H9 (cell line): Measurements from ENCODE around the gene AMIGO3. TPM values are rescaled to one million over a fixed set of nuclear protein-coding genes. Genes with fewer than 3 reads are reported as not detected.

Experiments used
- DNase-seq: peaks from one replicate; pipeline ENCODE4 v3.0.0-alpha.2; 2017
- H2AFZ ChIP-seq: one replicate; pipeline ENCODE4 v1.6.1; 2013; ENCODE audit warnings: mild to moderate bottlenecking, low read length, control low read depth, moderate library complexity
- H2AK5ac ChIP-seq: 2 replicates; pipeline ENCODE4 v1.6.1; 2013; ENCODE audit warnings: low read length, control low read depth, mixed read lengths; ENCODE audit not compliant: insufficient read length
- H2BK120ac ChIP-seq: one replicate; pipeline ENCODE4 v1.6.1; 2013; ENCODE audit warnings: low read depth, mild to moderate bottlenecking, low read length, control low read depth, inconsistent platforms; ENCODE audit not compliant: poor library complexity, severe bottlenecking
- H2BK12ac ChIP-seq: 2 replicates; pipeline ENCODE4 v1.6.1; 2013; ENCODE audit warnings: low read length, control low read depth, mixed read lengths, low read depth; ENCODE audit not compliant: insufficient read length
- H2BK15ac ChIP-seq: 2 replicates; pipeline ENCODE4 v1.6.1; 2013; ENCODE audit warnings: low read depth, low read length, control low read depth
- H2BK20ac ChIP-seq: one replicate; pipeline ENCODE4 v1.6.1; 2013; ENCODE audit warnings: low read depth, mild to moderate bottlenecking, low read length, control low read depth, inconsistent platforms; ENCODE audit not compliant: poor library complexity, severe bottlenecking
- H2BK5ac ChIP-seq: 2 replicates; pipeline ENCODE4 v1.6.1; 2013; ENCODE audit warnings: low read length, control low read depth, mixed read lengths; ENCODE audit not compliant: insufficient read length
- H3K14ac ChIP-seq: 2 replicates; pipeline ENCODE4 v1.6.1; 2013; ENCODE audit warnings: low read length, control low read depth; ENCODE audit not compliant: insufficient read depth
- H3K18ac ChIP-seq: 2 replicates; pipeline ENCODE4 v1.6.1; 2013; ENCODE audit warnings: low read depth, mild to moderate bottlenecking, mixed read lengths, low read length, control low read depth; ENCODE audit not compliant: insufficient read length
- H3K23ac ChIP-seq: 2 replicates; pipeline ENCODE4 v1.6.1; 2013; ENCODE audit warnings: low read length, control low read depth, mixed read lengths, low read depth; ENCODE audit not compliant: insufficient read length
- H3K23me2 ChIP-seq: 2 replicates; pipeline ENCODE4 v1.6.1; 2013; ENCODE audit warnings: low read depth, mild to moderate bottlenecking, mixed read lengths, low read length, control low read depth; ENCODE audit not compliant: insufficient read length, poor library complexity, severe bottlenecking
- H3K27ac ChIP-seq: 2 replicates; pipeline ENCODE4 v1.5.1; 2013; ENCODE audit warnings: low read length, control low read depth, mixed read lengths, low read depth; ENCODE audit not compliant: insufficient read length
- H3K27me3 ChIP-seq: 2 replicates; pipeline ENCODE4 v1.6.1; 2013; ENCODE audit warnings: low read length, control low read depth, inconsistent platforms; ENCODE audit not compliant: insufficient read depth
- H3K4ac ChIP-seq: 2 replicates; pipeline ENCODE4 v1.6.1; 2013; ENCODE audit warnings: low read depth, mild to moderate bottlenecking, control low read depth, inconsistent platforms, low read length, moderate library complexity
- H3K4me1 ChIP-seq: 2 replicates; pipeline ENCODE4 v1.6.1; 2013; ENCODE audit warnings: low read length, control low read depth, inconsistent platforms; ENCODE audit not compliant: insufficient read depth
- H3K4me2 ChIP-seq: 2 replicates; pipeline ENCODE4 v1.6.1; 2013; ENCODE audit warnings: low read length, control low read depth, mixed read lengths; ENCODE audit not compliant: insufficient read length, insufficient read depth
- H3K56ac ChIP-seq: 2 replicates; pipeline ENCODE4 v1.6.1; 2013; ENCODE audit warnings: low read depth, mild to moderate bottlenecking, mixed read lengths, low read length, control low read depth; ENCODE audit not compliant: insufficient read length
- H3K79me1 ChIP-seq: 2 replicates; pipeline ENCODE4 v1.6.1; 2013; ENCODE audit warnings: low read depth, mild to moderate bottlenecking, moderate library complexity, low read length, control low read depth, inconsistent platforms; ENCODE audit not compliant: insufficient read depth, poor library complexity, severe bottlenecking
- H3K79me2 ChIP-seq: 2 replicates; pipeline ENCODE4 v1.6.1; 2013; ENCODE audit warnings: low read length, control low read depth, inconsistent platforms; ENCODE audit not compliant: insufficient read depth
- H3K9ac ChIP-seq: 2 replicates; pipeline ENCODE4 v1.6.1; 2013; ENCODE audit warnings: low read length, control low read depth, mixed read lengths; ENCODE audit not compliant: insufficient read length; ENCODE audit errors: extremely low read depth
- H3K9me3 ChIP-seq: one replicate; pipeline ENCODE4 v1.6.1; 2013; ENCODE audit warnings: low read depth, low read length, inconsistent platforms; ENCODE audit not compliant: control insufficient read depth
- H3T11ph ChIP-seq: one replicate; pipeline ENCODE4 v1.6.1; 2013; ENCODE audit warnings: mild to moderate bottlenecking, low read length, control low read depth, inconsistent platforms
- H4K20me1 ChIP-seq: one replicate; pipeline ENCODE4 v1.6.1; 2013; ENCODE audit not compliant: control insufficient read depth, insufficient read length, insufficient read depth
- H4K5ac ChIP-seq: 2 replicates; pipeline ENCODE4 v1.6.1; 2013; ENCODE audit warnings: low read depth, mild to moderate bottlenecking, mixed read lengths, low read length, control low read depth; ENCODE audit not compliant: insufficient read length
- H4K8ac ChIP-seq: replicated peaks from 2 replicates; pipeline ENCODE4 v1.6.1; 2013; ENCODE audit warnings: low read length, control low read depth, mixed read lengths, low read depth; ENCODE audit not compliant: insufficient read length
- H4K91ac ChIP-seq: 2 replicates; pipeline ENCODE4 v1.6.1; 2013; ENCODE audit warnings: low read depth, mild to moderate bottlenecking, moderate library complexity, mixed read lengths, low read length, control low read depth; ENCODE audit not compliant: insufficient read length
- H3K27ac Mint-ChIP-seq, 3 experiments: 2 replicates in 2 of 3; 3 replicates in 1 of 3; pipeline ENCODE4 v1.8.0; 2020 to 2021; ENCODE audit warnings: mixed read lengths in 3 of 3, mild to moderate bottlenecking in 1 of 3, moderate library complexity in 1 of 3
- H3K27me3 Mint-ChIP-seq: 2 replicates; pipeline ENCODE4 v1.8.0; 2021; ENCODE audit warnings: low read depth, mild to moderate bottlenecking, moderate library complexity, mixed read lengths
- H3K36me3 Mint-ChIP-seq, 3 experiments: 2 replicates in 2 of 3; 3 replicates in 1 of 3; pipeline ENCODE4 v1.8.0; 2020 to 2021; ENCODE audit warnings: low read depth in 3 of 3, mixed read lengths in 3 of 3; ENCODE audit not compliant: insufficient read depth in 1 of 3
- H3K4me1 Mint-ChIP-seq, 2 experiments: 2 replicates each; pipeline ENCODE4 v1.8.0; 2020; ENCODE audit warnings: mixed read lengths in 2 of 2
- H3K4me3 Mint-ChIP-seq, 2 experiments: 2 replicates in 1 of 2; 3 replicates in 1 of 2; pipeline ENCODE4 v1.8.0; 2020 to 2021; ENCODE audit warnings: mild to moderate bottlenecking in 2 of 2, mixed read lengths in 2 of 2, moderate library complexity in 1 of 2
- H3K9me3 Mint-ChIP-seq, 2 experiments: 2 replicates in 1 of 2; 3 replicates in 1 of 2; pipeline ENCODE4 v1.8.0; 2020; ENCODE audit warnings: mild to moderate bottlenecking in 2 of 2, mixed read lengths in 2 of 2, moderate library complexity in 1 of 2
- CTCF ChIP-seq: fragments of 200-600 bp; sonication (generic); conservative IDR thresholded peaks from 3 replicates; pipeline ENCODE4 v1.8.0; 2021; ENCODE audit warnings: antibody characterized with exemption, mild to moderate bottlenecking
- WGBS: extraction: QIAGEN DNeasy Blood & Tissue Kit; methylation state at CpG from one replicate; pipeline ENCODE4 v1.1.7; 2013; ENCODE audit warnings: missing lambda C conversion rate, low lambda C conversion rate, mixed read lengths; ENCODE audit not compliant: insufficient read length; ENCODE audit errors: extremely low coverage; 5-methylcytosine and 5-hydroxymethylcytosine counted together
- total RNA-seq: library from RNA; stranded (reverse); gene quantifications from 2 replicates; pipeline ENCODE4 v1.2.1, GENCODE V29; 2021

The AMIGO3 gene
- total RNA-seq, 1 experiment from 2014 or later = 3.8 TPM

GRCh38 chr3:49703443-49703927 is 16.0 kb downstream of the AMIGO3 start:
- Histone ChIP-seq H3K27me3 (no peaks in the 10 kb centered on the region), H2BK12ac (no peak overlapping the region), H2BK15ac (no peak overlapping the region), H3K23me2 (no peaks in the 10 kb centered on the region), H3K27ac (no peak overlapping the region), H3K79me2 (no peaks in the 10 kb centered on the region), H2BK120ac (no peak overlapping the region), H3K18ac (no peak overlapping the region), H2AK5ac (no peak overlapping the region), H2BK20ac (no peak overlapping the region), H3K23ac (no peak overlapping the region), H4K91ac (no peak overlapping the region), H3K14ac (no peak overlapping the region), H4K8ac (no peak overlapping the region), H3K9ac (no peak overlapping the region), H2AFZ (no peak overlapping the region), H3K79me1 (no peaks in the 10 kb centered on the region), H2BK5ac (no peak overlapping the region), H3K56ac (no peak overlapping the region), H4K20me1 (no peaks in the 10 kb centered on the region), H3K4ac (no peak overlapping the region), H4K5ac (no peak overlapping the region), H3K9me3 (no peaks in the 10 kb centered on the region), H3T11ph (no peak overlapping the region), H3K4me2 (no peak overlapping the region), H3K4me1 (no peaks in the 10 kb centered on the region)
- no peaks in the 10 kb centered on the region for H3K9me3 Mint-ChIP-seq
- peaks cover 11 to 21% of the 10 kb centered on the region in 2 experiments for H3K4me1 Mint-ChIP-seq
- TF ChIP-seq CTCF = peak; percentile 88
- peak overlapping the region in 1 of 3 experiments; percentile 25; a peak in 4 of 7 replicates for H3K27ac Mint-ChIP-seq
- DNase-seq = peak; percentile 79
- H3K4me3 Mint-ChIP-seq = no peak overlapping the region; a peak in 1 of 5 replicates
- no CpG with 5 or more reads among the region's 14 CpGs for WGBS
- peaks cover 6 to 20% (median 17%) of the 10 kb centered on the region in 3 experiments for H3K36me3 Mint-ChIP-seq
- no peaks in the 10 kb centered on the region for H3K27me3 Mint-ChIP-seq
